ENCODE results near the gene GALNT1. TPM values are rescaled to one million over a fixed set of nuclear protein-coding genes. Genes with fewer than 3 reads are reported as not detected.
A peak's percentile ranks its signal among the peaks of the same experiment; 100 is the strongest.

GALNT1 gene
- total RNA-seq, 1 donor from 2014 or later: 57.2 TPM

- DNase-seq (no peak), ATAC-seq (no peak)
- Histone ChIP-seq H3K9me3 (peaks cover 4% of the 10 kb centered on the region), H3K36me3 (no peaks in the 10 kb centered on the region), H3K4me3 (no peak overlapping the region), H3K27ac (no peak overlapping the region), H3K27me3 (ENCODE audit: low read depth) (no peaks in the 10 kb centered on the region), H3K4me1 (peaks cover 12% of the 10 kb centered on the region)
- intact Hi-C loops (cut with DNase I): no loop called here
- no peak for TF ChIP-seq CTCF (IDR thresholded peaks at IDR 0.05)
Observed at GRCh38 chr18:35623255-35623654, 41.7 kb downstream of the GALNT1 start.

- Histone ChIP-seq H3K36me3 (no peaks in the 10 kb centered on the region), H3K27me3 (ENCODE audit: low read depth) (no peaks in the 10 kb centered on the region), H3K4me1 (peaks cover 3% of the 10 kb centered on the region), H3K27ac (no peak overlapping the region), H3K9me3 (peaks cover 4% of the 10 kb centered on the region), H3K4me3 (no peak overlapping the region)
- ATAC-seq (no peak), DNase-seq (no peak)
- intact Hi-C loops (cut with DNase I): no loop called here
- TF ChIP-seq CTCF (IDR thresholded peaks at IDR 0.05): no peak
Observed at GRCh38 chr18:35624146-35624545, 42.6 kb downstream of the GALNT1 start.

GRCh38 chr18:35625232-35625631 is 43.7 kb downstream of the GALNT1 start:
- no peaks in the 10 kb centered on the region for H3K27me3 ChIP-seq (ENCODE audit: low read depth)
- no peak for DNase-seq
- intact Hi-C loops (cut with DNase I): no loop called here
- TF ChIP-seq CTCF (IDR thresholded peaks at IDR 0.05): no peak
- H3K27ac ChIP-seq: no peak overlapping the region
- H3K4me3 ChIP-seq: no peak overlapping the region
- no peaks in the 10 kb centered on the region for H3K36me3 ChIP-seq
- no peak for ATAC-seq
- peaks cover 4% of the 10 kb centered on the region for H3K9me3 ChIP-seq
- no peaks in the 10 kb centered on the region for H3K4me1 ChIP-seq

GRCh38 chr18:35633761-35634160 is 52.2 kb downstream of the GALNT1 start:
- Histone ChIP-seq H3K27ac (no peak overlapping the region), H3K4me1 (no peaks in the 10 kb centered on the region), H3K4me3 (no peak overlapping the region), H3K9me3 (no peaks in the 10 kb centered on the region), H3K27me3 (ENCODE audit: low read depth) (no peaks in the 10 kb centered on the region), H3K36me3 (no peaks in the 10 kb centered on the region)
- intact Hi-C loops (cut with DNase I): no loop called here
- DNase-seq (no peak), ATAC-seq (no peak)
- no peak for TF ChIP-seq CTCF (IDR thresholded peaks at IDR 0.05)

GRCh38 chr18:35634323-35634722 is 52.8 kb downstream of the GALNT1 start:
- intact Hi-C loops (cut with DNase I): no loop called here
- no peak for DNase-seq
- H3K4me3 ChIP-seq: no peak overlapping the region
- H3K27me3 ChIP-seq (ENCODE audit: low read depth): no peaks in the 10 kb centered on the region
- peak overlapping the region; percentile 3 for H3K27ac ChIP-seq
- no peak for TF ChIP-seq CTCF (IDR thresholded peaks at IDR 0.05)
- H3K36me3 ChIP-seq: no peaks in the 10 kb centered on the region
- no peaks in the 10 kb centered on the region for H3K4me1 ChIP-seq
- no peaks in the 10 kb centered on the region for H3K9me3 ChIP-seq
- no peak for ATAC-seq

- H3K36me3 ChIP-seq: no peaks in the 10 kb centered on the region
- no peak for TF ChIP-seq CTCF (IDR thresholded peaks at IDR 0.05)
- DNase-seq (no peak), ATAC-seq (no peak)
- H3K27me3 ChIP-seq (ENCODE audit: low read depth): no peaks in the 10 kb centered on the region
- peak overlapping the region; percentile 3 for H3K27ac ChIP-seq
- intact Hi-C loops (cut with DNase I): no loop called here
- no peaks in the 10 kb centered on the region for H3K9me3 ChIP-seq
- no peaks in the 10 kb centered on the region for H3K4me1 ChIP-seq
- H3K4me3 ChIP-seq: no peak overlapping the region
Observed at GRCh38 chr18:35635170-35635569, 53.6 kb downstream of the GALNT1 start.
